Heart left ventricle (tissue), 16 donors: Measurements from ENCODE around the gene ADAMTSL5. TPM values are rescaled to one million over a fixed set of nuclear protein-coding genes. Genes with fewer than 3 reads are reported as not detected.

Experiments
- ATAC-seq, 4 donors: fragments of 200-7000 bp; cut with Tn5 transposase; one replicate each; pipeline ENCODE4 v1.9.1; 2020 to 2022; ENCODE audit warnings: moderate library complexity in 4 of 4, mild to moderate bottlenecking in 3 of 4, moderate number of reproducible peaks in 1 of 4
- DNase-seq, 5 donors: peaks; one replicate each; pipeline ENCODE4 v3.0.0-alpha.2; 2020
- H3K27ac ChIP-seq, 12 donors: fragments of 200-600 bp; sonication (generic) in 4 of 12; one replicate each; pipeline versions ENCODE4 v1.5.0 to v1.8.0; 2016 to 2022; ENCODE audit warnings: mild to moderate bottlenecking in 2 of 12
- H3K27me3 ChIP-seq, 9 donors: fragments of 200-600 bp; sonication (generic) in 2 of 9; one replicate each; pipeline versions ENCODE4 v1.5.1 to v1.8.0; 2016 to 2022; ENCODE audit warnings: mild to moderate bottlenecking in 3 of 9
- H3K36me3 ChIP-seq, 9 donors: fragments of 200-600 bp; sonication (generic) in 2 of 9; one replicate each; pipeline versions ENCODE4 v1.5.0 to v1.8.0; 2018 to 2022; ENCODE audit warnings: mild to moderate bottlenecking in 2 of 9
- H3K4me1 ChIP-seq, 12 donors: fragments of 200-600 bp; sonication (generic) in 4 of 12; one replicate each; pipeline versions ENCODE4 v1.5.0 to v1.8.0; 2016 to 2022; ENCODE audit warnings: mild to moderate bottlenecking in 3 of 12
- H3K4me3 ChIP-seq, 12 donors: fragments of 200-600 bp; sonication (generic) in 4 of 12; one replicate each; pipeline versions ENCODE4 v1.5.0 to v1.8.0; 2017 to 2022; ENCODE audit warnings: mild to moderate bottlenecking in 9 of 12, moderate library complexity in 4 of 12
- H3K9me3 ChIP-seq, 12 donors: fragments of 200-600 bp; sonication (generic) in 4 of 12; one replicate each; pipeline versions ENCODE4 v1.5.0 to v1.8.0; 2016 to 2022; ENCODE audit warnings: mild to moderate bottlenecking in 1 of 12
- POLR2A ChIP-seq, 2 donors: fragments of 450-650 bp; IDR thresholded peaks; one replicate each; pipeline ENCODE4 v1.6.1; 2017; ENCODE audit warnings: antibody characterized with exemption in 2 of 2, mild to moderate bottlenecking in 2 of 2, moderate library complexity in 2 of 2
- WGBS, 4 donors: extraction: QIAGEN DNeasy Blood & Tissue Kit in 2 of 4; methylation state at CpG; one replicate each; pipeline versions ENCODE4 v1.1.5 to v1.1.7; 2013 to 2018; 5-methylcytosine and 5-hydroxymethylcytosine counted together
- intact Hi-C, 10 donors: fragments of 100-400 bp; cut with DNase I; formaldehyde crosslinking; loops; one replicate each; pipeline versions ENCODE4 v1.11.1 to v1.14.2; 2022
- polyA plus RNA-seq, 2 donors: library from polyadenylated mRNA; stranded (reverse); fragments of 200-250 nt; gene quantifications; one replicate each; pipeline ENCODE4 v1.2.3, GENCODE V29; 2013
- total RNA-seq, 9 donors: library from RNA; depleted of rRNA in 2 of 9; stranded (reverse); fragments of >200 nt in 2 of 9; fragmentation: NEBNext Ultra II Directional in 3 of 9; extraction: Animal tissue kit (Norgen Biotek cat#: 25700) in 3 of 9; gene quantifications; one replicate each; pipeline versions ENCODE4 v1.1.0 to v1.2.4, GENCODE V29; 2016 to 2023
- TF ChIP-seq, protein P1 (sequence below), 12 donors: fragments of 200-600 bp; sonication (generic) in 4 of 12; IDR thresholded peaks; one replicate each; pipeline versions ENCODE4 v1.5.0 to v1.8.0; 2018 to 2022; ENCODE audit warnings: antibody characterized with exemption in 12 of 12, mild to moderate bottlenecking in 5 of 12
- donor health status: ischemic (EF 13 %, LVEDD 7.1; RV severe dilation, severe dysfunction).
- donor health status: healthy with polysubstance abuse.
- donor health status: DM: no; HTN: yes; CAD: no.
- donor health status: DM: no; HTN: no; CAD: no.
- donor health status: ischemic (EF 25% LVEDD 6.9; RV normal size, moderate dysfunction).
- donor health status: ischemic (EF 25% LVEDD 5.7; RV mildly dilated, moderate dysfunction).
- donor health status: healthy.
- donor health status: DM: yes; HTN: yes; CAD: no.
- donor health status: ischemic (EF 35%, LVEDD 5.7; RV mildly dilated, moderate dysfunction).
- donor health status: nonischemic (EF 11% LVEDD 7.7; RV severe dilation, severe dysfunction).
- donor health status: DM: yes; HTN: yes; CAD: no.
- donor health status: PGD.
- donor health status: ischemic (EF 29% LVEDD 5.4; RV normal size, mild dysfunction).
- donor health status: nonischemic (EF 23%, LVEDD 6.1; RV moderate dilation, normal function).

The ADAMTSL5 gene
- total and polyA plus RNA-seq, 11 donors = 20.8 to 53.6 (median 30.2) TPM

DNA sequence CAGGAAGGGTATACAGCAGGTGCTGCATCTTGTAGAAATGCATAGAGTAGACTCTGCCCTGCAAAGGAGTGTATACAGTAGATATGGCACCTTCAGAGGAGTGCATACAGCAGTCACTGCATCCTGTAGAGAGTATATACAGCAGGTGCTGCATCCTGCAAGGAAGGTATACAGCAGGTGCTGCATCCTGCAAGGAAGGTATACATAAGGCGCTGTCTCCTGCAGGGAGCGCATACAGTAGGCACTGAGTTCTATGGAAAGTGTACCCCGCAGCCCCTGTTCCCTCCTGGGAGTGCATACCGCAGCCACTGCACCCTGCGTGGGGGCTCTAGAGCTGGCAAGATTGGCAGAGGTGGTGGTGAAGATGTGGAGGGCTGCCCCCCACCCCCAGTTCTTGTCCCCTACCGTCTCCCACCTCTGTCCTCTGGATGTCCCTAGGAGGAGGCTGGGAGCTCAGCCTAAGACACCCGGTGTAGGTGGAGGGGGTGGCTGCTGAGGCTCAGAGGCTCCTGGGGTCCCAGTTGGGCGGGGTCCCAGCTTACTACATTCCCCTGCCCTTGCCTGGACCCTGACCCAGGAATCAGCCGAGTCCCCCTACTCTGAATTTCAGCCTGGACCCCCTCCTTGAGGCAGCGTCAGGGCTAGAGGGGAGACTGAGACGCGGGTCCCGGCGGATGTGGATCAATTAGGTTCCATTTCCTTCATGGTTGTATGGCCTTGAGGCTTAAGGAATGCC lies 2.3 kb upstream of the ADAMTSL5 start:
- H3K4me1 ChIP-seq = peaks cover 0 to 37% (median 7%) of the 10 kb centered on the region in 12 donors
- H3K9me3 ChIP-seq = no peaks in the 10 kb centered on the region
- H3K27me3 ChIP-seq = peaks cover 0 to 34% (median 5%) of the 10 kb centered on the region in 9 donors
- DNase-seq = no peak
- H3K4me3 ChIP-seq = no peak overlapping the region
- ATAC-seq = no peak
- intact Hi-C loops = loop anchor here in 2 of 10 donors (5.0 to 10.0 kb wide), 3 partner anchors 68 to 240 kb away; partner anchors contain the start of gene FAM174C (in 1 of the 2)
- H3K36me3 ChIP-seq = peaks cover 0 to 5% (median 0%) of the 10 kb centered on the region in 9 donors
- 65 to 75% (median 72%) methylated on average over 12 to 14 of the region's 14 CpGs for WGBS, 4 donors
- TF ChIP-seq, protein P1, sequence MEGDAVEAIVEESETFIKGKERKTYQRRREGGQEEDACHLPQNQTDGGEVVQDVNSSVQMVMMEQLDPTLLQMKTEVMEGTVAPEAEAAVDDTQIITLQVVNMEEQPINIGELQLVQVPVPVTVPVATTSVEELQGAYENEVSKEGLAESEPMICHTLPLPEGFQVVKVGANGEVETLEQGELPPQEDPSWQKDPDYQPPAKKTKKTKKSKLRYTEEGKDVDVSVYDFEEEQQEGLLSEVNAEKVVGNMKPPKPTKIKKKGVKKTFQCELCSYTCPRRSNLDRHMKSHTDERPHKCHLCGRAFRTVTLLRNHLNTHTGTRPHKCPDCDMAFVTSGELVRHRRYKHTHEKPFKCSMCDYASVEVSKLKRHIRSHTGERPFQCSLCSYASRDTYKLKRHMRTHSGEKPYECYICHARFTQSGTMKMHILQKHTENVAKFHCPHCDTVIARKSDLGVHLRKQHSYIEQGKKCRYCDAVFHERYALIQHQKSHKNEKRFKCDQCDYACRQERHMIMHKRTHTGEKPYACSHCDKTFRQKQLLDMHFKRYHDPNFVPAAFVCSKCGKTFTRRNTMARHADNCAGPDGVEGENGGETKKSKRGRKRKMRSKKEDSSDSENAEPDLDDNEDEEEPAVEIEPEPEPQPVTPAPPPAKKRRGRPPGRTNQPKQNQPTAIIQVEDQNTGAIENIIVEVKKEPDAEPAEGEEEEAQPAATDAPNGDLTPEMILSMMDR (IDR thresholded peaks at IDR 0.05) = no peak
- no peak for TF ChIP-seq POLR2A (IDR thresholded peaks at IDR 0.05)
- H3K27ac ChIP-seq = no peak overlapping the region

DNA sequence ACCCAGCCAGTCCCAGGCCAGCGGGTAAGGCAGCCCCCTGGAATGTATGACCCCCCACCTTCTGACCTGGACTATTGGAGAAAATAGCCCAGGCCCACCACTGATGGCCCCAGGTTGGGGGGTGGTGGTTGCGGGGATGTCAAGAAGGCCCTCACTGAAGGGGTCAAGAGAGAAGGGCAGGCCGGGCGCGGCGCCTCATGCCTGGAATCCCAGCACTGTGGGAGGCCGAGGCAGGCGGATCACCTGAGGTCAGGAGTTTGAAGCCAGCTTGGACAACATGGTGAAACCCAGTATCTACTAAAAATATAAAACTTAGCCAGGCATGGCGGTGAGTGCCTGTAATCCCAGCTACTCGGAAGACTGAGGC lies 1.5 kb upstream of the ADAMTSL5 start:
- Histone ChIP-seq H3K4me1 (peaks cover 0 to 40% (median 7%) of the 10 kb centered on the region in 12 donors), H3K27ac (peak overlapping the region in 3 of 12 donors; percentile 87 to 97 (median 95)), H3K4me3 (no peak overlapping the region), H3K36me3 (peaks cover 0 to 6% (median 0%) of the 10 kb centered on the region in 9 donors), H3K27me3 (peaks cover 0 to 35% (median 5%) of the 10 kb centered on the region in 9 donors), H3K9me3 (no peaks in the 10 kb centered on the region)
- no peak for ATAC-seq
- intact Hi-C loops = loop anchor here in 2 of 10 donors (5.0 to 10.0 kb wide), 2 partner anchors 67 to 239 kb away; partner anchors contain the start of gene FAM174C (in 1 of the 2)
- 63 to 76% (median 66%) methylated on average over 10 of the region's 10 CpGs for WGBS, 4 donors
- no peak for DNase-seq
- TF ChIP-seq, protein P1 (IDR thresholded peaks at IDR 0.05) = no peak
- no peak for TF ChIP-seq POLR2A (IDR thresholded peaks at IDR 0.05)

DNA sequence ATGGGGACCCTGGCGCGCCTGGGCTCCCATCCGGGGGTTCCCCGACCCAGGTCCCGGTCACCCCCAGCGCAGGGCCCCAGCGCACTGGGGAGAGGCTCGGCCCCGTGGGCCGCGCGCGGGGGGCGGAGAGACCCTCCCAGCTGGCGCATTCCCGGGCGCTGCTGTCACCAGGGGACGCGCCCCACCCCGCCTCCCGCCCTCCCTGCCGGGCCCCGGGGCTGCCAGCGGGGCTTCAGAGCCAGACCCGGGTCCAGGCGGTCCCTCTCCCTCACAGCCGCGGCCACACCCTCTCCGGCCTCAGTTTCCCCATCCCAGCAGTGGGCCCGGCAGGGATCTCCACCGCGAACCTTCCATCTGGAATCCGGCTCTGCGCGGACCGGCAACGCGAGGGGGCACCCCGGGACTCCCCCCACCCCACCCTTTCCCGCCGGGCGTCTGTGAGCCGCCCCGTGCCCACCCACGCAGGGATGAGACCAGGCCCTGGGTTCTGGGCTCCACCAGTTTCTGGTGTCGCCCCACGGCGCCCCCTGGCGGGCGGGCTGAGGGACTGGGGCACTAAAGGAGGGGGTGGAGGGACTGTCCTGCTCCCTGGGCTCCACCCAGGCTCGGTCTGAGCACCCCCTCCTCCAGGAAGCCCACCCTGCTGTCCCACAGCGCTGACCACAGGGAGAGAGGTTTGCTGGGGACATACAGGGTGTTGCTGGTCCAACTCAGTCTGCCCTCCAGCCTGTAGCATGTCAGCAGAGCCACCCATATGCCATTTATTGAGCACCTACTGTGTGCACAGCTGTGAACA lies 878 bp upstream of the ADAMTSL5 start:
- ATAC-seq = peak; percentile 19 to 60 (median 38)
- Histone ChIP-seq H3K27ac (peak overlapping the region; percentile 62 to 97 (median 88)), H3K4me1 (peaks cover 0 to 40% (median 7%) of the 10 kb centered on the region in 12 donors), H3K36me3 (peaks cover 0 to 6% (median 0%) of the 10 kb centered on the region in 9 donors), H3K9me3 (peaks cover 0 to under 1% (median 0%) of the 10 kb centered on the region in 12 donors), H3K4me3 (peak overlapping the region; percentile 50 to 83 (median 60)), H3K27me3 (peaks cover 0 to 35% (median 5%) of the 10 kb centered on the region in 9 donors)
- 4 to 5% (median 4%) methylated on average over 5 to 52 of the region's 52 CpGs for WGBS, 4 donors
- TF ChIP-seq, protein P1 (IDR thresholded peaks at IDR 0.05) = peak in 11 of 12 donors; percentile 37 to 64 (median 61)
- TF ChIP-seq POLR2A (IDR thresholded peaks at IDR 0.05) = no peak
- intact Hi-C loops = loop anchor here in 2 of 10 donors (5.0 to 10.0 kb wide), 2 partner anchors 66 to 239 kb away; partner anchors contain the start of gene FAM174C (in 1 of the 2)
- peak in 3 of 5 donors; percentile 56 to 84 (median 72) for DNase-seq
